ENCODE data around the gene CADPS2. TPM values are rescaled to one million over a fixed set of nuclear protein-coding genes. Genes with fewer than 3 reads are reported as not detected.

CADPS2 gene
- total and polyA plus RNA-seq, 2 donors (not counting 1 experiment from before 2014, with no cell fraction given), result not detected

DNA sequence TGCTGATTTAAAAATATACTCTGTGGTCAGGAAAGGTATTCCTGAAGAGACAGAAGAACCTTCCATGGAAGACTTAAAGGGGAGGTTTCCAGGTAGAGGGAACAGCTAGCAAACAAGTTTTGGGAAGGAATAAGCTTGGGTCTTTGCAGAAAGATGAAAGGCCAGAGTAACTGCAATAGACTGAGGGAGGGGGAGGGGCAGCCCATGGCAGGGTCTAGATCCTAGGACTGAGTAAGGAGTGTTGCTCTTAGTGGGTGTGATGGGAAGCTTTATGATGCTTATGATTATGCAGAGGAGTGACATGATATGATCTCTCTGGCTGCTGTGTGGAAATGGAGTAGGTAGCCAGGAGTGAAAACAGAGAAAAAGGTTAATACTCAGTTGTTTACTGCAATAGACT is 491.7 kb downstream of the CADPS2 start:
- H3K27me3 Mint-ChIP-seq, result no peaks in the 10 kb centered on the region
- CTCF ChIA-PET, result interaction anchor here (1.5 kb wide), 1 partner anchor 301 kb away, joined by 3 read pairs; no protein-coding TSS in a partner anchor

DNA sequence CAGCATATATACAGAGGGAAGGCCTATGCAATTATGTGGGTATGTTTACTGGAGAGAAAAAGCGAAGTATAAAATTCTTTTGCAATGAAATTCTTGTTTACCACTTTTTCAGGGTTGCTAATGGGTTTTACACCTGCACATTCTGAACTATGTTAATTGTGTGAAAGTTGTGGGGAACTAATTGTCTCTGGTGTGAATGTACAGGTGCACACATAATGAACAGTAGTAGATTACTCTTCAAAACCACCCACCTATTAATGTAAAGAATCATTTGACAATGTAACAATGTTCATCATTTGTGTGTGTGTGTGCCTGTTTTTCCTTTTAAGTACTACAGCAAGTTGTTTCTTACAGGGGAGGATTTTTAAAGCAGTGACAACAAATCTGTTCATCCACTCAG is 501.7 kb downstream of the CADPS2 start:
- H3K4me3 ChIP-seq (ENCODE audit: control extremely low read depth in 1 of 5, extremely low read depth in 1 of 5, insufficient read depth in 1 of 5, low read depth in 2 of 5, low read length in 4 of 5), result no peak overlapping the region
- ATAC-seq (ENCODE audit: low read depth) (no peak), DNase-seq (no peak)
- H2AFZ ChIP-seq (ENCODE audit: insufficient read depth, low read depth, low read length, poor library complexity, severe bottlenecking), result no peak overlapping the region
- no peaks in the 10 kb centered on the region for H3K4me1 ChIP-seq (ENCODE audit: control insufficient read depth in 2 of 2, insufficient read depth in 2 of 2, low read length in 2 of 2)
- no peaks in the 10 kb centered on the region for H4K20me1 ChIP-seq (ENCODE audit: control insufficient read depth, insufficient read depth, low read length, poor library complexity, severe bottlenecking)
- intact Hi-C loops (cut with micrococcal nuclease), result no loop called here
- Mint-ChIP-seq H3K4me1 (no peaks in the 10 kb centered on the region), H3K9me3 (ENCODE audit: insufficient read depth) (no peaks in the 10 kb centered on the region), H3K27ac (no peak overlapping the region), H3K27me3 (no peaks in the 10 kb centered on the region), H3K4me3 (no peak overlapping the region)
- ChIA-PET CTCF (no interaction called here), POLR2A (no interaction called here)
- no peak overlapping the region for H3K9ac ChIP-seq (ENCODE audit: low read length)
- no peaks in the 10 kb centered on the region for H3K9me3 ChIP-seq (ENCODE audit: control extremely low read depth in 1 of 3, control insufficient read depth in 2 of 3, insufficient read depth in 1 of 3, low read length in 2 of 3)
- no peak overlapping the region for H3K27ac ChIP-seq (ENCODE audit: low read length in 2 of 2)
- no peak overlapping the region for H3K4me2 ChIP-seq (replicated peaks; ENCODE audit: low read depth, low read length, poor library complexity, severe bottlenecking)
- no peaks in the 10 kb centered on the region for H3K27me3 ChIP-seq (replicated peaks in 1 of 4; ENCODE audit: control extremely low read depth in 1 of 4, control insufficient read depth in 3 of 4, insufficient read depth in 4 of 4, low read length in 3 of 4)
- H3K36me3 ChIP-seq (replicated peaks in 1 of 2; ENCODE audit: control extremely low read depth in 1 of 2, control insufficient read depth in 1 of 2, extremely low read depth in 1 of 2, insufficient read depth in 2 of 2, low read length in 1 of 2), result no peaks in the 10 kb centered on the region
- H3K79me2 ChIP-seq (ENCODE audit: control insufficient read depth, insufficient read depth, low read length), result no peaks in the 10 kb centered on the region
- no CpG with 5 or more reads among the region's 1 CpG for WGBS (ENCODE audit: insufficient coverage)
- TF ChIP-seq, protein P1, sequence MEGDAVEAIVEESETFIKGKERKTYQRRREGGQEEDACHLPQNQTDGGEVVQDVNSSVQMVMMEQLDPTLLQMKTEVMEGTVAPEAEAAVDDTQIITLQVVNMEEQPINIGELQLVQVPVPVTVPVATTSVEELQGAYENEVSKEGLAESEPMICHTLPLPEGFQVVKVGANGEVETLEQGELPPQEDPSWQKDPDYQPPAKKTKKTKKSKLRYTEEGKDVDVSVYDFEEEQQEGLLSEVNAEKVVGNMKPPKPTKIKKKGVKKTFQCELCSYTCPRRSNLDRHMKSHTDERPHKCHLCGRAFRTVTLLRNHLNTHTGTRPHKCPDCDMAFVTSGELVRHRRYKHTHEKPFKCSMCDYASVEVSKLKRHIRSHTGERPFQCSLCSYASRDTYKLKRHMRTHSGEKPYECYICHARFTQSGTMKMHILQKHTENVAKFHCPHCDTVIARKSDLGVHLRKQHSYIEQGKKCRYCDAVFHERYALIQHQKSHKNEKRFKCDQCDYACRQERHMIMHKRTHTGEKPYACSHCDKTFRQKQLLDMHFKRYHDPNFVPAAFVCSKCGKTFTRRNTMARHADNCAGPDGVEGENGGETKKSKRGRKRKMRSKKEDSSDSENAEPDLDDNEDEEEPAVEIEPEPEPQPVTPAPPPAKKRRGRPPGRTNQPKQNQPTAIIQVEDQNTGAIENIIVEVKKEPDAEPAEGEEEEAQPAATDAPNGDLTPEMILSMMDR (IDR thresholded peaks at IDR 0.05), result no peak
- TF ChIP-seq EZH2 (IDR thresholded peaks at IDR 0.05; ENCODE audit: borderline replicate concordance, insufficient read depth, low read depth, low read length, poor library complexity, severe bottlenecking), result no peak

More for the DNA sequence above, 491.7 kb downstream of the CADPS2 start:
- H3K4me1 ChIP-seq (ENCODE audit: control insufficient read depth in 2 of 2, insufficient read depth in 2 of 2, low read length in 2 of 2), result no peaks in the 10 kb centered on the region
- DNase-seq, result no peak
- no peak overlapping the region for H2AFZ ChIP-seq (ENCODE audit: insufficient read depth, low read depth, low read length, poor library complexity, severe bottlenecking)
- no peak overlapping the region for H3K4me3 ChIP-seq (ENCODE audit: control extremely low read depth in 1 of 5, extremely low read depth in 1 of 5, insufficient read depth in 1 of 5, low read depth in 2 of 5, low read length in 4 of 5)
- ATAC-seq (ENCODE audit: low read depth), result no peak
- Mint-ChIP-seq H3K27ac (no peak overlapping the region), H3K9me3 (ENCODE audit: insufficient read depth) (no peaks in the 10 kb centered on the region), H3K4me3 (no peak overlapping the region), H3K4me1 (no peaks in the 10 kb centered on the region)
- TF ChIP-seq, protein P1 (IDR thresholded peaks at IDR 0.05), result no peak
- TF ChIP-seq EZH2 (IDR thresholded peaks at IDR 0.05; ENCODE audit: borderline replicate concordance, insufficient read depth, low read depth, low read length, poor library complexity, severe bottlenecking), result no peak
- intact Hi-C loops (cut with micrococcal nuclease), result no loop called here
- no peak overlapping the region for H3K9ac ChIP-seq (ENCODE audit: low read length)
- no peaks in the 10 kb centered on the region for H3K79me2 ChIP-seq (ENCODE audit: control insufficient read depth, insufficient read depth, low read length)
- no peaks in the 10 kb centered on the region for H3K9me3 ChIP-seq (ENCODE audit: control extremely low read depth in 1 of 3, control insufficient read depth in 2 of 3, insufficient read depth in 1 of 3, low read length in 2 of 3)
- no peaks in the 10 kb centered on the region for H3K27me3 ChIP-seq (replicated peaks in 1 of 4; ENCODE audit: control extremely low read depth in 1 of 4, control insufficient read depth in 3 of 4, insufficient read depth in 4 of 4, low read length in 3 of 4)
- no peaks in the 10 kb centered on the region for H3K36me3 ChIP-seq (replicated peaks in 1 of 2; ENCODE audit: control extremely low read depth in 1 of 2, control insufficient read depth in 1 of 2, extremely low read depth in 1 of 2, insufficient read depth in 2 of 2, low read length in 1 of 2)
- POLR2A ChIA-PET, result no interaction called here
- H4K20me1 ChIP-seq (ENCODE audit: control insufficient read depth, insufficient read depth, low read length, poor library complexity, severe bottlenecking), result no peaks in the 10 kb centered on the region
- no peak overlapping the region for H3K4me2 ChIP-seq (replicated peaks; ENCODE audit: low read depth, low read length, poor library complexity, severe bottlenecking)
- no peak overlapping the region for H3K27ac ChIP-seq (ENCODE audit: low read length in 2 of 2)
